ENCODE measurements around the gene APBB2.

The APBB2 gene

DNA sequence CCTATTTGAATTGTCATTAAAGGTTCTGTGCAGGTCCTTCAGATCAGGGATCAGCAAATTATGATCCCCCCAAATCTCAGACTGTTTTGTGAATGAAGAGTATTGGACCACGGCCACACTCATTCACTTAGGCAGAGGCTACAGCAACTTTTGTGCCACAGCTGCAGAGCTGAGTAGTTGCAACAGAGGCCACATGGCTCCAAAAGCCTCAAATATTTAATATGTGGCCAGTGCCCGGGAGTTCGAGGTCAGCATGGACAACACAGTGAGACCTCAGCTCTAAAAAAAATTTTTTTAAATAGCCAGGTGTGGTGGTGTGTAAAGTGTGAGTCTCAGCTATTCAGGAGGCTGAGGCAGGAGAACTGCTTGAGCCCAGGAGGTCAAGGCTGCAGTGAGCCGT lies 363.8 kb downstream of the APBB2 start:
- DNase-seq (ENCODE audit: low read depth), result no peak

DNA sequence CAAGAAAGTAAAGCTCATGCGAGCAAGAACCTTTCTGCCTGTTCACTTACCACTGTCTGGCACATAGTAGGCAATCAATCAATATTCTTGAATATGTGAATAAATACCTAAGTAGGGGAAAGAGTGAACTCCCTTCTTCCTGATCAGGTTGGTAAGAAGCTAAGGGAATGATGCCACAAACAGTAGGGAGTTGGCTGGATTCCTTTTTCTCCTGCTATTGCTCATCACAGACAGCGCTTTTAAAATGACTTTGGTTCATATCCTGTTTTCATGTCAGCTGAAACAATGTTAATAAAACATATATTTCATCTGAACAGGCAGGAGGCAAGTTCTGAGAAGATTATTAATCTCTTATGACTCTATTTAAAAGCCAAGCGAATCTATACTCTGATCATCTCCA lies 365.4 kb downstream of the APBB2 start:
- DNase-seq (ENCODE audit: low read depth), result peak; percentile 19

DNA sequence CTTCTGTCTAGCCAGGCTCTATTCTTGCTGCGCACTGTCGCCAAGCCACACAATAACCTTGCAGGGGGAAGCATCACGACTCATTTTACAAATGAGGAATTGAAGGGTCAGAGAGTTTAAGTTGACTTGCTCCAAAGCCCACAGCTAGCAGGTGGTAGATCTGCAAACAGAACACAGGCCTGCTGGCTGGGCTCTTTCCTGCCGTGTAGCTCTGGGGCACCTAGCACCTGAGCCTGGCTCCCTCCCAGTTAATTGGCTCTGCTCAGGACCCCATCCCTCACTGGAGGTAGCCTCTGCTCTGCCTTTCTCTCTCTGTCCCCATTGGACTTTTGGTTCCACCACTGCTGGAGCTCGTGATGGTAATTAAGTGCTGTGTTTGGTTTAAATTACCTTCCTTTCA lies 366.1 kb downstream of the APBB2 start:
- no peak for DNase-seq (ENCODE audit: low read depth)

DNA sequence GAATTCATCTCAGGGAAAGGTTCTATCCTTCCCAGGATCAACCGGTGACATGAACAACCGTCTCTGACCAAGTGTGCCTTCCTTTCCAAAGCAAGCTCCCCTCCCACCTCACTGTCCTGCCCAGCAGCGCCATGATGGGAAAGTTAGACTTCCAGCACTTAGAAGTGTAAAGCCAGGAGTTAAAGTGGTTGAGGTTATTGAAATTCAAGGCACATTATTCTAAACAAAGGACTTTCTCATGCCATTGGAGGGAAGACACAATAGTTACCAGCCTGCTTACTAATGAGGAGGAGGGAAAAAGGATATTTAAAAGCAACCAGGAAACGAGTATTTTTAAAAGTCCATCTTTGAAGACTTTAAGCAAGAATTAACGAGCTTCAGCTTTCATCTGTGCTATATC lies 367.8 kb downstream of the APBB2 start:
- DNase-seq (ENCODE audit: low read depth), result no peak

GRCh38 chr4:40845154-40845835 lies 369.0 kb downstream of the APBB2 start:
- DNase-seq (ENCODE audit: low read depth), result no peak

GRCh38 chr4:40844261-40844660 lies 370.1 kb downstream of the APBB2 start:
- DNase-seq (ENCODE audit: low read depth), result no peak

DNA sequence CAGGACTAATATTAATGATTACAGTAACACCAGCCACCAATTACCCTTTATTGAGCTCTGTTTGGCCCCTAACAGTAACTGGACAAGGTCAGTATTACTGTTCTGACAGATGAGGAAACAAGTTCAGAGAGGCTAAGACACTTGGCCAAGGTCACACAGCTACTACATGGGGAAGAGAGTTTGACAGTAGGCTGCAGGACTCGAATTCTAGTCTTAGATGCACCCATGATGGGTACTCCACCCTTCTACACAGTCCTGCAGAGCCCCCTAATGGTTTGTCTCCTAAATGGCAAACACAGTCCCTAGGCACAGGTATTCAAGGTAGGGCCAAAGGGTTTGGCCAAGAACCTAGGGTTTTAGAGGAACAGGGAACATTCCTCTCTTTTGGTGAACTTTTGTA lies 370.6 kb downstream of the APBB2 start:
- DNase-seq (ENCODE audit: low read depth), result no peak

DNA sequence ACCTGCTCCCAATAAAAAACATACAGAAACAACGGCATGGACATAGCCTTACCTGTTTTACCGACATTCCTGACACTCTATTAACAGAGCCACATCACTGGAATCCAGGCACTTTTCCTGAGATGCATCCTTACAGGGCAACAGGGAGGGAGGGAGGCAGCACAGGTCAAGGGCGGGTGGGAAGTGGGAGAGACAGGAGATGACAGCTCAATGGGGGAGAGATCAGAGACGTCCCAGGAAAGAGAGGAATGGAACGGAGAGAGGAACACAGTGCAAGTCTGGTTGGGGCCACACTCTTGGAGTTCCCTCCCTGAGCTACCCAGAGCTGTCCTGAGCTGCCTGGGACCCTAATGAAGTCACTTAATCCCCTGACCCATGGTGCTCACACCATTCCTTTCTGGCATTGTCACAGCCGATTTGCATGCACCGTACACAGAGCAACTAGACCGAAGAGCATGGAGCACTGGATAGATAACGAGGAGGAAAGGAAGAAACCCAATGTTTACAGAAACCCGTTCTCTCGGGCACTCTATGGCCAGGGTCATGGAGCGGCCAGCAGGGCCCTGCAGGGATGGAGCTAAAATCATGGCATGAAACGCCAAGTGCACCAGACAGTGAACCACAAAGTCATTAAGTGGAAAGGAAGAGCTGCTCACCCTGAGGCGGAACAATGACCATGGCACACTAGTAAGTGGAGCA lies 371.5 kb downstream of the APBB2 start:
- DNase-seq (ENCODE audit: low read depth), result no peak

- no peak for DNase-seq (ENCODE audit: low read depth)
These were observed 372.0 kb downstream of the APBB2 start for GRCh38 chr4:40842318-40842717.

DNA sequence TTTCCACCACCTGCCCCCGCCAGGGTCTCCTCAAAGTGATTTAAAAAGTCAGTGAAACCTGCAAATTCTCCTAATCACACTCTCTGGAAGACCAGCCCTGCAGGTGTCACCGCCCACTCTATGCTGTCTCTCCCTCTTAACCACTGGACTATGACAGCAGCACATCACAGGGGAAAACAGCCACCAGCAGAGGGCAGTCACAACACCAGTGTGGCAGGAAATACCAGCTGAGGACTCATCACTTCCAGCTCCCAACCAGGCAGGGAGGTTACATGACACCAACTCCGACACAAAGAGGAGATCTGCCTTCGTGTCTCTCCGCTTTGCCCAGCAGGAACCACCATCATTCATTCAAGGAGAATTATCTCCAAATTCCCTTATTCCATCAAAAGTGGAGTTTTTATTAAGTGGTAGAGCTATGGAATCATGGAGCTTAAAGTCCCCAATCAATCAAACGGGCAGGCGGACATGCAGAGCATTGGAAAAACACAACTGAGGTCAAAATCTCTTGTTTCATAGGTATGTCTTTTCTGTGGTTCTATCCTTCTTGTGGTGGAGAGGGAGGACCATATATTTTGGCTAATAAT lies 373.3 kb downstream of the APBB2 start:
- peak; percentile 40 for DNase-seq (ENCODE audit: low read depth)

- no peak for DNase-seq (ENCODE audit: low read depth)
These were observed 373.9 kb downstream of the APBB2 start for GRCh38 chr4:40840255-40840984.

DNA sequence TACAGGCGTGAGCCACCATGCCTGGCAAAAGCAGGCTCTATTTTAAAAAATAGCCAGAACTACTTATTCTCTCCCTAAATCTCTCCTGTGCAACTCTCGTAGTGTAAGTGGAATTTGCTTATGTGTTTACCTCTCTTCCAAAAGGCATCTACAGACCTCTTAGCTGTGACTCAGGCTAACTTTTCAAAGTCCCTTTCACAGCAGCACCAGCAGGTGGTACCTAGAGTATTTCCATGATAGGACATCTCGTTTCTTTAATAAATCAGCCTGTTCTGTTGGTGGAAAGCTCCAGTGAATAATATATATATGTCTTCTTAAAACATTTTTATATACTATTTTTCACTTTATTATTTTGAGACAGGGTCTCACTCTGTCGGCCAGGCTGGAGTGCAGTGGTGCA lies 375.6 kb downstream of the APBB2 start:
- DNase-seq (ENCODE audit: low read depth), result no peak

- no peak for DNase-seq (ENCODE audit: low read depth)
These were observed 377.1 kb downstream of the APBB2 start for GRCh38 chr4:40837094-40837870.

DNA sequence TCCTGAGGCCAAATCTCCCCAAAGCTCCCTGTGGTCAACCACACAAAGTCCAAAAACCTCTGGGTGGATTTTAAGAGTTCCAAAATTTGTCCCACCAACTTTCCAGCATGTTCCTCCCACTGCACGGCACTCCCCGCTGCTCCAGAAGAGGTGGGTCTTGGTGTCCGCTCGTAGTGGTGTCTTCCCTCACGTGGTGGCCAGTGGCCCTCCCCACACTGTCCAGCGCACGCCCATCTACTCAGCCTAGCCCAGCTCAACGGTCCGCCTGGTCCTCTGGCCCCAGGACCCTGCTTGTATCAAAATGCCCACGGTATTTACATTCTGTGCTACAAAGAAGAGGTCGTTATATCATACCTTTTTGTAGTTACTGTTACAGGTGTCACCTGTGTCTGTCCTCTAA lies 381.1 kb downstream of the APBB2 start:
- DNase-seq (ENCODE audit: low read depth), result no peak

DNA sequence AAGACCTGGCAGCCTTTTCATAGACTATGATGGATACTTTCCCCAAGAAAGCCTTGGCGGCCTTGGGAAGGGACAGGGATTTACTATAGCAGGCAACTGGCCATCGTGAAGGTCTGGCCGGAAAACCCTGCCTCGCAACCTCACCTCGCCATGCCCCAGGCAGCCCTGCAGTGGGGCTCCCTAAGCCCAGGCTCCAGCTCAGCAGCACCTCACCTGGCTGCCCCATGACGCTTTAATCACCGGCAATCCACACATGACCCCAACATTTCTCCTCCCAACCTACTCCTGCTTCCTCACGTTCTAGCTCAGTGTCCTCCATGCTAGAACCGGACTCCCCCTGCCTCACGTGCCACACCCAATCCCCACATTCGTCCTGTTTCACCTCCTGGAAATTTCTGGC lies 382.2 kb downstream of the APBB2 start:
- no peak for DNase-seq (ENCODE audit: low read depth)

- no peak for DNase-seq (ENCODE audit: low read depth)
These were observed 383.0 kb downstream of the APBB2 start for GRCh38 chr4:40831146-40831907.

DNA sequence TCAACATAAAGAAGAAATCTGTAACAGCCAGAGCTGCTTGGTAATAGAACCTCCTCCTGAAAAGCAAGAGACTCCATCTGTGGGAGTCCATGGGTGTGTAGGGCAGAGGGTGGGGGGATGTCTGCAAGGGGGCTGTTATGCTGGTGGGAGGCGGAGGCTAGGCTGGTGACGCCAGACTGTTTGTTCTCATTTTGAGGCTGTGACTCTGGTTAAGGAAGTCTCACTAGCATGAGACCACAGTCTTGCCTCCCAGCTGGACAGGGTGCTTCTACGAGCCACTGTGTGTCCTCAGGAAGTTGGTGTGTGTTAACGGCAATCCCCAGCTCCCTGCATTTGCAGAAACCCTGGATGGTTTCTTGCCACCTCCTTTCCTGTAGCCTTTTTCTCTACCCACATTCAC lies 384.8 kb downstream of the APBB2 start:
- no peak for DNase-seq (ENCODE audit: low read depth)

GRCh38 chr4:40828661-40829060 lies 385.7 kb downstream of the APBB2 start:
- no peak for DNase-seq (ENCODE audit: low read depth)

GRCh38 chr4:40827758-40828157 lies 386.6 kb downstream of the APBB2 start:
- DNase-seq (ENCODE audit: low read depth), result no peak

GRCh38 chr4:40826821-40827220 lies 387.5 kb downstream of the APBB2 start:
- no peak for DNase-seq (ENCODE audit: low read depth)

All from GM04504 (cell line).